Stromal cell of bone marrow (primary cell): ENCODE results near the gene APCDD1.
"Not testable (repeated sequence)": the region's sequence is repeated elsewhere in the genome, so short reads cannot be mapped to it uniquely, and the experiment has no call there.

Experiments
- DNase-seq: peaks from one replicate; pipeline ENCODE4 v3.0.0-alpha.2; 2012; ENCODE audit warnings: low read depth

Gene APCDD1

GRCh38 chr18:10463096-10463495 is 8.7 kb downstream of the APCDD1 start:
- no peak for DNase-seq

- DNase-seq: no peak
Measured at GRCh38 chr18:10463741-10464140, 9.3 kb downstream of the APCDD1 start.

GRCh38 chr18:10464161-10464648 is 9.8 kb downstream of the APCDD1 start:
- DNase-seq: not testable (repeated sequence)

GRCh38 chr18:10465174-10465939 is 10.9 kb downstream of the APCDD1 start:
- DNase-seq: no peak

GRCh38 chr18:10470429-10470828 is 16.0 kb downstream of the APCDD1 start:
- DNase-seq: no peak

- no peak for DNase-seq
Measured at GRCh38 chr18:10471574-10471973, 17.1 kb downstream of the APCDD1 start.

GRCh38 chr18:10473132-10473531 is 18.7 kb downstream of the APCDD1 start:
- no peak for DNase-seq

GRCh38 chr18:10474309-10474708 is 19.9 kb downstream of the APCDD1 start:
- DNase-seq: no peak

- DNase-seq: no peak
Measured at GRCh38 chr18:10475276-10475653, 20.8 kb downstream of the APCDD1 start.

GRCh38 chr18:10475654-10476291 is 21.3 kb downstream of the APCDD1 start:
- DNase-seq: no peak

GRCh38 chr18:10476338-10476791 is 21.9 kb downstream of the APCDD1 start:
- DNase-seq: no peak

- DNase-seq: no peak
Measured at GRCh38 chr18:10477121-10477862, 22.9 kb downstream of the APCDD1 start.

- no peak for DNase-seq
Measured at GRCh38 chr18:10477863-10478260, 23.4 kb downstream of the APCDD1 start.

- DNase-seq: no peak
Measured at GRCh38 chr18:10481831-10482230, 27.4 kb downstream of the APCDD1 start.

- DNase-seq: no peak
Measured at GRCh38 chr18:10482363-10482984, 28.0 kb downstream of the APCDD1 start.

GRCh38 chr18:10482985-10483949 is 28.8 kb downstream of the APCDD1 start:
- DNase-seq: no peak

- no peak for DNase-seq
Measured at GRCh38 chr18:10485475-10485874, 31.0 kb downstream of the APCDD1 start.

GRCh38 chr18:10486362-10486761 is 31.9 kb downstream of the APCDD1 start:
- DNase-seq: no peak

- DNase-seq: no peak
Measured at GRCh38 chr18:10487154-10487553, 32.7 kb downstream of the APCDD1 start.

- no peak for DNase-seq
Measured at GRCh38 chr18:10488017-10488416, 33.6 kb downstream of the APCDD1 start.
